ENCODE results near the gene SEC23A. TPM values are rescaled to one million over a fixed set of nuclear protein-coding genes. Genes with fewer than 3 reads are reported as not detected.

SEC23A gene
- total and polyA plus RNA-seq, 2 of the 13 experiments (the other 11 are each of a cell fraction or from before 2014, with no cell fraction given): 403 to 887 TPM

- TF ChIP-seq DR1 (CRISPR knock-in tag; IDR thresholded peaks at IDR 0.05): peak; percentile 98; the same call in 1 of the 2 replicates
- TF ChIP-seq NBN (conservative IDR thresholded peaks at IDR 0.05): no peak; the same call in 1 of the 2 replicates
- TF ChIP-seq POLR2G (IDR thresholded peaks at IDR 0.05; ENCODE audit: low read depth, low read length): peak; percentile 99
- TF ChIP-seq ZNF12 (CRISPR knock-in tag; IDR thresholded peaks at IDR 0.05): peak; percentile 89
- TF ChIP-seq, protein P1, sequence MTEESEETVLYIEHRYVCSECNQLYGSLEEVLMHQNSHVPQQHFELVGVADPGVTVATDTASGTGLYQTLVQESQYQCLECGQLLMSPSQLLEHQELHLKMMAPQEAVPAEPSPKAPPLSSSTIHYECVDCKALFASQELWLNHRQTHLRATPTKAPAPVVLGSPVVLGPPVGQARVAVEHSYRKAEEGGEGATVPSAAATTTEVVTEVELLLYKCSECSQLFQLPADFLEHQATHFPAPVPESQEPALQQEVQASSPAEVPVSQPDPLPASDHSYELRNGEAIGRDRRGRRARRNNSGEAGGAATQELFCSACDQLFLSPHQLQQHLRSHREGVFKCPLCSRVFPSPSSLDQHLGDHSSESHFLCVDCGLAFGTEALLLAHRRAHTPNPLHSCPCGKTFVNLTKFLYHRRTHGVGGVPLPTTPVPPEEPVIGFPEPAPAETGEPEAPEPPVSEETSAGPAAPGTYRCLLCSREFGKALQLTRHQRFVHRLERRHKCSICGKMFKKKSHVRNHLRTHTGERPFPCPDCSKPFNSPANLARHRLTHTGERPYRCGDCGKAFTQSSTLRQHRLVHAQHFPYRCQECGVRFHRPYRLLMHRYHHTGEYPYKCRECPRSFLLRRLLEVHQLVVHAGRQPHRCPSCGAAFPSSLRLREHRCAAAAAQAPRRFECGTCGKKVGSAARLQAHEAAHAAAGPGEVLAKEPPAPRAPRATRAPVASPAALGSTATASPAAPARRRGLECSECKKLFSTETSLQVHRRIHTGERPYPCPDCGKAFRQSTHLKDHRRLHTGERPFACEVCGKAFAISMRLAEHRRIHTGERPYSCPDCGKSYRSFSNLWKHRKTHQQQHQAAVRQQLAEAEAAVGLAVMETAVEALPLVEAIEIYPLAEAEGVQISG (CRISPR knock-in tag; IDR thresholded peaks at IDR 0.05): peak; percentile 97
- TF ChIP-seq ZNF567 (CRISPR knock-in tag; IDR thresholded peaks at IDR 0.05; ENCODE audit: borderline replicate concordance): peak; percentile 100
- TF ChIP-seq CTCF (CRISPR knock-in tag; IDR thresholded peaks at IDR 0.05): peak; percentile 69
- peak; percentile 98 for TF ChIP-seq CEBPG (CRISPR knock-in tag; IDR thresholded peaks at IDR 0.05)
- TF ChIP-seq ZHX2 (IDR thresholded peaks at IDR 0.05; ENCODE audit: low read depth): peak; percentile 97
- peak; percentile 85 for TF ChIP-seq ZHX2 (CRISPR knock-in tag; IDR thresholded peaks at IDR 0.05; ENCODE audit: borderline replicate concordance)
- peak; percentile 95; the same call in 1 of the 2 replicates for TF ChIP-seq KLF12 (CRISPR knock-in tag; IDR thresholded peaks at IDR 0.05; ENCODE audit: borderline replicate concordance)
- no peak for TF ChIP-seq ZNF720 (CRISPR knock-in tag; IDR thresholded peaks at IDR 0.05)
- TF ChIP-seq ZNF513 (CRISPR knock-in tag; conservative IDR thresholded peaks at IDR 0.05): peak; percentile 70; the same call in 1 of the 2 replicates
- TF ChIP-seq ARNTL (CRISPR knock-in tag; IDR thresholded peaks at IDR 0.05): peak; percentile 91
- peak; percentile 83 for TF ChIP-seq ZNF205 (CRISPR knock-in tag; IDR thresholded peaks at IDR 0.05)
- TF ChIP-seq ZNF576 (CRISPR knock-in tag; IDR thresholded peaks at IDR 0.05): peak; percentile 96
- TF ChIP-seq ARNT (IDR thresholded peaks at IDR 0.05): no peak
Observed at GRCh38 chr14:39102969-39103957, at the start of gene SEC23A (continued).
